SK-N-SH treated with all-trans-retinoic acid at 6 μM for 48 hours (cell line): ENCODE data around the gene CCDC183.

Experiments used
- GLIS3 ChIP-seq: fragments of 250-450 bp; sonication (Bioruptor Pico); IDR thresholded peaks from 2 replicates; pipeline ENCODE4 v1.5.0; 2020; ENCODE audit warnings: mild to moderate bottlenecking, moderate library complexity
- RARB ChIP-seq: fragments of 250-450 bp; sonication (Bioruptor Pico); IDR thresholded peaks from 2 replicates; pipeline ENCODE4 v1.8.0; 2021; ENCODE audit warnings: mild to moderate bottlenecking, moderate library complexity
- ZC3H10 ChIP-seq: fragments of 250-450 bp; sonication (Bioruptor Pico); IDR thresholded peaks from 2 replicates; pipeline ENCODE4 v1.5.1; 2021; ENCODE audit warnings: mild to moderate bottlenecking, moderate library complexity
- ZNF565 ChIP-seq: fragments of 450-650 bp; formaldehyde crosslinking; conservative IDR thresholded peaks from 2 replicates; pipeline ENCODE4 v1.5.0; 2020; ENCODE audit warnings: low read depth, mild to moderate bottlenecking, moderate library complexity

DNA sequence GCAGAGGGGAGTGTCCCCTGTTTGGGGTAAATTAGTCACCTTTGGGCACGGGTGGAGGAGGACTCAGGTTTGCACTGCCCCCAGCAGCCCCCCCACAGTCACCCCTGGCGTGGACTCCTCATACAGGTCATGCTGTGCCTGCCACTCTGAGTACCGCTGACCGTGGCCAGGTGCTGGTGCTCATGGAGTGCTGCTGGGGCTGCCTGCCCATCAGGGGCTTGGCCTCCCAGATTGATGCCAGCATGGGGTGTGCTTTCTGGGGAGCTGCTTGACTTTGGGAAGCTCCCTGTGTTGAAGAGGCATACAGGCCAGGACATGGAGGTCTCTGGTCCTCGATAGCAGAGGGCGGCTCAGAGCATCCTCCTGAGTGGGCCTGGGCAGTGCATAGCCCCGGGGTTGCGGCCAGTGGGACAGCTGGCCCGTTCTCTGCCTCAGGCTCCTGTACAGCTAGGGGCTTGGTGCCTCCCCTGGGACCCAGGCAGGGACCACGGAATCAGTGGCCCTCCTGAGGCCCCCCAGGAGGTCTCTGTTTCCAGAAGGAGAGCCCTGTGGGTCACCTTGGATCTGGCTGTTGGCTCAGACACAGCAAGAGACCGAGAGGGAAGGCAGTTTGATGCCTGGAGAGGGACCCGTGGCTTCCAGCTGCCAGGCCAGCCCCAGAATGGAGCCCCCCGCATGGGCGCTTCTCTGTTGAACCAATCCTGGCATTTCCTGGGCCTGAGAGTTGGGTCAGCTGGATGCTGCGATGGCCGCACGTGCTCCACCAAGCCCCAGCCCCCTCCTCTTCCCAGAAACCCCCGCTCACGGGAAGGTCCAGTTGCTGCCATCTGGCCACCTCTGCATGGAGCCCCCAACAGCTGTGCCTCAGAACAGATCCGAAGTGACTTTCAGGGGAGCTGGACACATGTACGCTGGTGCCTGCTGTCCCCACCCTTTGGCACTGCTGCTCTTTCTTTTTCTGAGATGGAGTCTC lies 40.1 kb downstream of the CCDC183 start:
- no peak for TF ChIP-seq RARB (CRISPR knock-in tag)
- no peak for TF ChIP-seq ZC3H10 (CRISPR knock-in tag)
- TF ChIP-seq ZNF565 (CRISPR knock-in tag) = no peak
- TF ChIP-seq GLIS3 = no peak
